ENCODE data around the gene HS3ST3B1. TPM values are rescaled to one million over a fixed set of nuclear protein-coding genes. Genes with fewer than 3 reads are reported as not detected.

HS3ST3B1 gene
- total and polyA plus RNA-seq, 2 experiments from 2014 or later: 8.1 to 17.7 TPM

DNA sequence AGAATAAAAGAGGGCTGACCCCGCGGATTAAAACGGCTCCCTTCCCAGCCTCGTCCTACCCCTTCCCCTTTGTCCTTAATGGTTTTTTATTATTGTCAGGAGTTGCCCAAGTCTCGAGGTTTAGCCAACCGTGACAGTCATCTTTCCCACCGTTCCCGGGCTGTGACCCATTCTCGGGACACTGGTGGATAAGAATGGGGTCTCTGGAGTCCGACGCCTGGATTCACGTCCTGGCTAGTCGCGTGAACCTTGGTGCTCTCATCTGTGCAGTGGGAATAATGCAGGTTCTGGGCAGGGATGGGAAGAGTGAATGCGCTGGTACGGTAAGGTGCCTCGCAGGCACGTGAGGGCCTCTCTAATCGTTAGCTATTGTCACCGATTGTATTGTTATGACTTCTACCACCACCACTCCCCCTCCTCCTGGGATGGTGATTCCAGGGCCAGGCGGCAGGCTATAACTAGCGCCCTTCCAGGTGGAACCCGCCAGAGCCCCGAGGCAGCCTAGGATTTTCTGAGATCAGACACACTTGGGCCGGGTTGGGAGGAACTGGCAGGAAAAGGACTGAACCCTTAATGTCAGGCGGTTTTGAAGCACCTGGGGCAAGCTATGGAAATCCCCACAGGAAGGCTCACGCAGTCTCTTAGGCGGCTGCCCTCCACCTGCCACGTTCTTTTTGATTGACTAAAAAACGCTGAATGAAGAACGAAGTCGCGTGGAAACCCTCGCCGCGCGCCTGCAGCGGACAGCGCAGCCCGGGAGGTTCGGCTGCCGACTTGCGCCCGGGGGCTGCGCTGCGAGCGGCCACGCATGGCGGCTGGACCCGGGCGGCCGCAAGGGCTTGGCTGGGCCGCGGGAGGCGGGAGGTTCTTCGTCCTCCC, 2.7 kb downstream of the HS3ST3B1 start (continued):
- TF ChIP-seq, protein P1, sequence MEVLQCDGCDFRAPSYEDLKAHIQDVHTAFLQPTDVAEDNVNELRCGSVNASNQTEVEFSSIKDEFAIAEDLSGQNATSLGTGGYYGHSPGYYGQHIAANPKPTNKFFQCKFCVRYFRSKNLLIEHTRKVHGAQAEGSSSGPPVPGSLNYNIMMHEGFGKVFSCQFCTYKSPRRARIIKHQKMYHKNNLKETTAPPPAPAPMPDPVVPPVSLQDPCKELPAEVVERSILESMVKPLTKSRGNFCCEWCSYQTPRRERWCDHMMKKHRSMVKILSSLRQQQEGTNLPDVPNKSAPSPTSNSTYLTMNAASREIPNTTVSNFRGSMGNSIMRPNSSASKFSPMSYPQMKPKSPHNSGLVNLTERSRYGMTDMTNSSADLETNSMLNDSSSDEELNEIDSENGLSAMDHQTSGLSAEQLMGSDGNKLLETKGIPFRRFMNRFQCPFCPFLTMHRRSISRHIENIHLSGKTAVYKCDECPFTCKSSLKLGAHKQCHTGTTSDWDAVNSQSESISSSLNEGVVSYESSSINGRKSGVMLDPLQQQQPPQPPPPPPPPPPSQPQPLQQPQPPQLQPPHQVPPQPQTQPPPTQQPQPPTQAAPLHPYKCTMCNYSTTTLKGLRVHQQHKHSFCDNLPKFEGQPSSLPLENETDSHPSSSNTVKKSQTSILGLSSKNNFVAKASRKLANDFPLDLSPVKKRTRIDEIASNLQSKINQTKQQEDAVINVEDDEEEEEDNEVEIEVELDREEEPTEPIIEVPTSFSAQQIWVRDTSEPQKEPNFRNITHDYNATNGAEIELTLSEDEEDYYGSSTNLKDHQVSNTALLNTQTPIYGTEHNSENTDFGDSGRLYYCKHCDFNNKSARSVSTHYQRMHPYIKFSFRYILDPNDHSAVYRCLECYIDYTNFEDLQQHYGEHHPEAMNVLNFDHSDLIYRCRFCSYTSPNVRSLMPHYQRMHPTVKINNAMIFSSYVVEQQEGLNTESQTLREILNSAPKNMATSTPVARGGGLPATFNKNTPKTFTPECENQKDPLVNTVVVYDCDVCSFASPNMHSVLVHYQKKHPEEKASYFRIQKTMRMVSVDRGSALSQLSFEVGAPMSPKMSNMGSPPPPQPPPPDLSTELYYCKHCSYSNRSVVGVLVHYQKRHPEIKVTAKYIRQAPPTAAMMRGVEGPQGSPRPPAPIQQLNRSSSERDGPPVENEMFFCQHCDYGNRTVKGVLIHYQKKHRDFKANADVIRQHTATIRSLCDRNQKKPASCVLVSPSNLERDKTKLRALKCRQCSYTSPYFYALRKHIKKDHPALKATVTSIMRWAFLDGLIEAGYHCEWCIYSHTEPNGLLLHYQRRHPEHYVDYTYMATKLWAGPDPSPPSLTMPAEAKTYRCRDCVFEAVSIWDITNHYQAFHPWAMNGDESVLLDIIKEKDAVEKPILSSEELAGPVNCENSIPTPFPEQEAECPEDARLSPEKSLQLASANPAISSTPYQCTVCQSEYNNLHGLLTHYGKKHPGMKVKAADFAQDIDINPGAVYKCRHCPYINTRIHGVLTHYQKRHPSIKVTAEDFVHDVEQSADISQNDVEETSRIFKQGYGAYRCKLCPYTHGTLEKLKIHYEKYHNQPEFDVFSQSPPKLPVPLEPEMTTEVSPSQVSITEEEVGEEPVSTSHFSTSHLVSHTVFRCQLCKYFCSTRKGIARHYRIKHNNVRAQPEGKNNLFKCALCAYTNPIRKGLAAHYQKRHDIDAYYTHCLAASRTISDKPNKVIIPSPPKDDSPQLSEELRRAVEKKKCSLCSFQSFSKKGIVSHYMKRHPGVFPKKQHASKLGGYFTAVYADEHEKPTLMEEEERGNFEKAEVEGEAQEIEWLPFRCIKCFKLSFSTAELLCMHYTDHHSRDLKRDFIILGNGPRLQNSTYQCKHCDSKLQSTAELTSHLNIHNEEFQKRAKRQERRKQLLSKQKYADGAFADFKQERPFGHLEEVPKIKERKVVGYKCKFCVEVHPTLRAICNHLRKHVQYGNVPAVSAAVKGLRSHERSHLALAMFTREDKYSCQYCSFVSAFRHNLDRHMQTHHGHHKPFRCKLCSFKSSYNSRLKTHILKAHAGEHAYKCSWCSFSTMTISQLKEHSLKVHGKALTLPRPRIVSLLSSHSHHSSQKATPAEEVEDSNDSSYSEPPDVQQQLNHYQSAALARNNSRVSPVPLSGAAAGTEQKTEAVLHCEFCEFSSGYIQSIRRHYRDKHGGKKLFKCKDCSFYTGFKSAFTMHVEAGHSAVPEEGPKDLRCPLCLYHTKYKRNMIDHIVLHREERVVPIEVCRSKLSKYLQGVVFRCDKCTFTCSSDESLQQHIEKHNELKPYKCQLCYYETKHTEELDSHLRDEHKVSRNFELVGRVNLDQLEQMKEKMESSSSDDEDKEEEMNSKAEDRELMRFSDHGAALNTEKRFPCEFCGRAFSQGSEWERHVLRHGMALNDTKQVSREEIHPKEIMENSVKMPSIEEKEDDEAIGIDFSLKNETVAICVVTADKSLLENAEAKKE (CRISPR knock-in tag; IDR thresholded peaks at IDR 0.05): no peak
- TF ChIP-seq, protein P2, sequence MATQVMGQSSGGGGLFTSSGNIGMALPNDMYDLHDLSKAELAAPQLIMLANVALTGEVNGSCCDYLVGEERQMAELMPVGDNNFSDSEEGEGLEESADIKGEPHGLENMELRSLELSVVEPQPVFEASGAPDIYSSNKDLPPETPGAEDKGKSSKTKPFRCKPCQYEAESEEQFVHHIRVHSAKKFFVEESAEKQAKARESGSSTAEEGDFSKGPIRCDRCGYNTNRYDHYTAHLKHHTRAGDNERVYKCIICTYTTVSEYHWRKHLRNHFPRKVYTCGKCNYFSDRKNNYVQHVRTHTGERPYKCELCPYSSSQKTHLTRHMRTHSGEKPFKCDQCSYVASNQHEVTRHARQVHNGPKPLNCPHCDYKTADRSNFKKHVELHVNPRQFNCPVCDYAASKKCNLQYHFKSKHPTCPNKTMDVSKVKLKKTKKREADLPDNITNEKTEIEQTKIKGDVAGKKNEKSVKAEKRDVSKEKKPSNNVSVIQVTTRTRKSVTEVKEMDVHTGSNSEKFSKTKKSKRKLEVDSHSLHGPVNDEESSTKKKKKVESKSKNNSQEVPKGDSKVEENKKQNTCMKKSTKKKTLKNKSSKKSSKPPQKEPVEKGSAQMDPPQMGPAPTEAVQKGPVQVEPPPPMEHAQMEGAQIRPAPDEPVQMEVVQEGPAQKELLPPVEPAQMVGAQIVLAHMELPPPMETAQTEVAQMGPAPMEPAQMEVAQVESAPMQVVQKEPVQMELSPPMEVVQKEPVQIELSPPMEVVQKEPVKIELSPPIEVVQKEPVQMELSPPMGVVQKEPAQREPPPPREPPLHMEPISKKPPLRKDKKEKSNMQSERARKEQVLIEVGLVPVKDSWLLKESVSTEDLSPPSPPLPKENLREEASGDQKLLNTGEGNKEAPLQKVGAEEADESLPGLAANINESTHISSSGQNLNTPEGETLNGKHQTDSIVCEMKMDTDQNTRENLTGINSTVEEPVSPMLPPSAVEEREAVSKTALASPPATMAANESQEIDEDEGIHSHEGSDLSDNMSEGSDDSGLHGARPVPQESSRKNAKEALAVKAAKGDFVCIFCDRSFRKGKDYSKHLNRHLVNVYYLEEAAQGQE (IDR thresholded peaks at IDR 0.05; ENCODE audit: unreplicated experiment): no peak
- no peak for TF ChIP-seq STAT1 (IDR thresholded peaks at IDR 0.05; ENCODE audit: unreplicated experiment)
- TF ChIP-seq ZNF114 (CRISPR knock-in tag; IDR thresholded peaks at IDR 0.05): no peak
- TF ChIP-seq EZH2 (IDR thresholded peaks at IDR 0.05; ENCODE audit: low read depth, unreplicated experiment): no peak
